Occipital lobe (tissue), 2 donors: ENCODE data around the gene CCDC93. TPM values are rescaled to one million over a fixed set of nuclear protein-coding genes. Genes with fewer than 3 reads are reported as not detected.
"Not testable (repeated sequence)": the region's sequence is repeated elsewhere in the genome, so short reads cannot be mapped to it uniquely, and the experiment has no call there.

ENCODE experiments used
- DNase-seq: peaks from one replicate; lab custom pipeline; 2025; lab: John Stamatoyannopoulos, UW
- total RNA-seq: library from RNA; depleted of rRNA; stranded (reverse); fragments of >200 nt; gene quantifications from one replicate; pipeline ENCODE4 v1.2.3, GENCODE V29; 2014

Gene CCDC93
- total RNA-seq, 1 donor from 2014 or later: 46.6 TPM

GRCh38 chr2:117957616-117958015 is 56.3 kb downstream of the CCDC93 start:
- DNase-seq: no peak

GRCh38 chr2:117956036-117956796 is 57.7 kb downstream of the CCDC93 start:
- no peak for DNase-seq

GRCh38 chr2:117953231-117953630 is 60.6 kb downstream of the CCDC93 start:
- no peak for DNase-seq

- DNase-seq: no peak
Measured at GRCh38 chr2:117952701-117953100, 61.2 kb downstream of the CCDC93 start.

- no peak for DNase-seq
Measured at GRCh38 chr2:117952228-117952627, 61.6 kb downstream of the CCDC93 start.

GRCh38 chr2:117949806-117950205 is 64.1 kb downstream of the CCDC93 start:
- DNase-seq: no peak

- no peak for DNase-seq
Measured at GRCh38 chr2:117948615-117949014, 65.3 kb downstream of the CCDC93 start.

GRCh38 chr2:117945296-117945695 is 68.6 kb downstream of the CCDC93 start:
- DNase-seq: no peak

- no peak for DNase-seq
Measured at GRCh38 chr2:117944816-117945215, 69.1 kb downstream of the CCDC93 start.

- DNase-seq: no peak
Measured at GRCh38 chr2:117943013-117943672, 70.7 kb downstream of the CCDC93 start.

- no peak for DNase-seq
Measured at GRCh38 chr2:117942551-117942950, 71.3 kb downstream of the CCDC93 start.

GRCh38 chr2:117941693-117942092 is 72.2 kb downstream of the CCDC93 start:
- DNase-seq: no peak

GRCh38 chr2:117940436-117940835 is 73.4 kb downstream of the CCDC93 start:
- no peak for DNase-seq

- no peak for DNase-seq
Measured at GRCh38 chr2:117938611-117939010, 75.3 kb downstream of the CCDC93 start.

GRCh38 chr2:117936871-117937428 is 76.9 kb downstream of the CCDC93 start:
- no peak for DNase-seq

- no peak for DNase-seq
Measured at GRCh38 chr2:117935954-117936353, 77.9 kb downstream of the CCDC93 start.

GRCh38 chr2:117935456-117935855 is 78.4 kb downstream of the CCDC93 start:
- DNase-seq: no peak

- DNase-seq: no peak
Measured at GRCh38 chr2:117933884-117934354, 80.0 kb downstream of the CCDC93 start.

GRCh38 chr2:117931978-117932377 is 81.9 kb downstream of the CCDC93 start:
- DNase-seq: no peak

- no peak for DNase-seq
Measured at GRCh38 chr2:117931266-117931665, 82.6 kb downstream of the CCDC93 start.

- DNase-seq: no peak
Measured at GRCh38 chr2:117930775-117931174, 83.1 kb downstream of the CCDC93 start.

GRCh38 chr2:117923471-117923870 is 90.4 kb downstream of the CCDC93 start:
- DNase-seq: not testable (repeated sequence)

- no peak for DNase-seq
Measured at GRCh38 chr2:117921520-117921919, 92.3 kb downstream of the CCDC93 start.
